A673 (cell line): ENCODE measurements around the gene GC. TPM values are rescaled to one million over a fixed set of nuclear protein-coding genes. Genes with fewer than 3 reads are reported as not detected.
"Not testable (repeated sequence)": the region's sequence is repeated elsewhere in the genome, so short reads cannot be mapped to it uniquely, and the experiment has no call there.

Source experiments
- BruUV-seq: library from RNA; stranded (reverse); fragments of 400-500 nt; replicated peaks from 2 replicates; lab custom pipeline; 2021; lab: Mats Ljungman, UMichigan
- CTCF ChIA-PET: fragments of 300-600 bp; sonication (Branson Sonifier 250); formaldehyde crosslinking; loops from one replicate; lab custom pipeline; 2022; ENCODE audit warnings: antibody characterized with exemption; lab: Charles Lee
- POLR2A ChIA-PET: fragments of 300-600 bp; sonication (Branson Sonifier 250); formaldehyde crosslinking; loops from one replicate; lab custom pipeline; 2022; ENCODE audit warnings: antibody characterized with exemption; ENCODE audit not compliant: low non-redundant PET; lab: Charles Lee
- DNase-seq: peaks from one replicate; pipeline ENCODE4 v3.0.0-alpha.2; 2015; ENCODE audit warnings: low spot score
- H3K27ac ChIP-seq: fragments of 200-600 bp; sonication (generic); 2 replicates; pipeline ENCODE4 v1.5.1; 2016; ENCODE audit warnings: mixed run types, low read depth, mild to moderate bottlenecking, mixed read lengths, antibody characterized with exemption, low read length; ENCODE audit not compliant: poor library complexity, severe bottlenecking
- H3K27me3 ChIP-seq: fragments of 200-600 bp; sonication (generic); replicated peaks from 2 replicates; pipeline ENCODE4 v1.6.1; 2017; ENCODE audit warnings: mixed run types, low read depth, mild to moderate bottlenecking, mixed read lengths, antibody characterized with exemption, low read length; ENCODE audit not compliant: insufficient read depth, poor library complexity
- H3K36me3 ChIP-seq: fragments of 200-600 bp; sonication (generic); 2 replicates; pipeline ENCODE4 v1.6.1; 2016; ENCODE audit warnings: mixed run types, mild to moderate bottlenecking, mixed read lengths, antibody characterized with exemption, low read length; ENCODE audit not compliant: insufficient read depth, poor library complexity, severe bottlenecking
- H3K4me1 ChIP-seq: fragments of 200-600 bp; sonication (generic); 2 replicates; pipeline ENCODE4 v1.6.1; 2017; ENCODE audit warnings: mixed run types, mild to moderate bottlenecking, mixed read lengths, antibody characterized with exemption, low read length; ENCODE audit not compliant: insufficient read depth, poor library complexity, severe bottlenecking
- H3K4me3 ChIP-seq: fragments of 200-600 bp; sonication (generic); 2 replicates; pipeline ENCODE4 v1.5.1; 2016; ENCODE audit warnings: low read depth, mixed run types, mild to moderate bottlenecking, mixed read lengths, low read length; ENCODE audit not compliant: poor library complexity, severe bottlenecking
- H3K9me3 ChIP-seq: fragments of 200-600 bp; sonication (generic); 2 replicates; pipeline ENCODE4 v1.6.1; 2016; ENCODE audit warnings: mixed run types, low read depth, mild to moderate bottlenecking, mixed read lengths, antibody characterized with exemption, low read length; ENCODE audit not compliant: poor library complexity, severe bottlenecking
- CTCF ChIP-seq: fragments of 300-800, 200-600 bp; sonication (generic); conservative IDR thresholded peaks from 2 replicates; pipeline ENCODE4 v1.5.1; 2017; ENCODE audit warnings: low read depth, mild to moderate bottlenecking, antibody characterized with exemption, low read length, moderate library complexity, mixed read lengths
- EZH2 ChIP-seq: fragments of 200-600 bp; sonication (generic); IDR thresholded peaks from 2 replicates; pipeline ENCODE4 v1.6.1; 2017; ENCODE audit warnings: borderline replicate concordance, low read depth, mild to moderate bottlenecking, mixed read lengths, antibody characterized with exemption, low read length; ENCODE audit not compliant: poor library complexity, severe bottlenecking
- intact Hi-C: fragments of 100-400 bp; cut with micrococcal nuclease; formaldehyde crosslinking; loops from one replicate; pipeline ENCODE4 v1.10.0; 2022; ENCODE audit not compliant: unreplicated experiment
- total RNA-seq: library from RNA; stranded (reverse); gene quantifications from 2 replicates; pipeline ENCODE4 v1.2.3, GENCODE V29; 2021

Gene GC
- total RNA-seq, 1 experiment from 2014 or later: not detected

GRCh38 chr4:71746379-71746778, 37.5 kb downstream of the GC start:
- no peak for TF ChIP-seq CTCF
- no peak for TF ChIP-seq EZH2
- H3K27ac ChIP-seq: no peak overlapping the region
- no peaks in the 10 kb centered on the region for H3K27me3 ChIP-seq
- no peaks in the 10 kb centered on the region for H3K9me3 ChIP-seq
- no peaks in the 10 kb centered on the region for H3K36me3 ChIP-seq
- no peak overlapping the region for H3K4me3 ChIP-seq
- ChIA-PET POLR2A (no interaction called here), CTCF (no interaction called here)
- BruUV-seq: no TSS peak
- H3K4me1 ChIP-seq: no peaks in the 10 kb centered on the region
- DNase-seq: no peak
- intact Hi-C loops: no loop called here

GRCh38 chr4:71738782-71739181, 45.1 kb downstream of the GC start:
- intact Hi-C loops: loop anchor here (10.0 kb wide), 1 partner anchor 206 kb away; no protein-coding TSS in a partner anchor
- CTCF ChIA-PET, H3K4me1 ChIP-seq, POLR2A ChIA-PET, H3K27ac ChIP-seq, H3K4me3 ChIP-seq, H3K36me3 ChIP-seq, H3K9me3 ChIP-seq, H3K27me3 ChIP-seq, DNase-seq, BruUV-seq: not testable (repeated sequence)

GRCh38 chr4:71732706-71733105, 51.2 kb downstream of the GC start:
- Histone ChIP-seq H3K36me3 (no peaks in the 10 kb centered on the region), H3K4me1 (no peaks in the 10 kb centered on the region), H3K27ac (no peak overlapping the region), H3K27me3 (no peaks in the 10 kb centered on the region), H3K9me3 (no peaks in the 10 kb centered on the region), H3K4me3 (no peak overlapping the region)
- ChIA-PET POLR2A (no interaction called here), CTCF (interaction anchor here (0.7 kb wide), 1 partner anchor 283 kb away, joined by 13 read pairs; no protein-coding TSS in a partner anchor)
- intact Hi-C loops: loop anchor here (1.0 to 10.0 kb wide), 3 partner anchors 146 to 554 kb away; no protein-coding TSS in a partner anchor
- peak; percentile 49 for DNase-seq
- TF ChIP-seq EZH2 (no peak), CTCF (peak; percentile 56)
- BruUV-seq: no TSS peak

GRCh38 chr4:71732066-71732465, 51.8 kb downstream of the GC start:
- no peak overlapping the region for H3K4me3 ChIP-seq
- ChIA-PET POLR2A (no interaction called here), CTCF (no interaction called here)
- TF ChIP-seq EZH2 (no peak), CTCF (no peak)
- intact Hi-C loops: loop anchor here (1.0 to 10.0 kb wide), 3 partner anchors 147 to 554 kb away; no protein-coding TSS in a partner anchor
- H3K36me3 ChIP-seq: no peaks in the 10 kb centered on the region
- H3K9me3 ChIP-seq: no peaks in the 10 kb centered on the region
- DNase-seq: no peak
- no peaks in the 10 kb centered on the region for H3K4me1 ChIP-seq
- no peak overlapping the region for H3K27ac ChIP-seq
- BruUV-seq: no TSS peak
- H3K27me3 ChIP-seq: no peaks in the 10 kb centered on the region
